ENCODE measurements around the gene KCTD19.
"Not testable (repeated sequence)": the region's sequence is repeated elsewhere in the genome, so short reads cannot be mapped to it uniquely, and the experiment has no call there.

Gene KCTD19

GRCh38 chr16:67326472-67327309 lies at the start of gene KCTD19, which contains the start of gene LRRC36:
Gene KCTD19, minus strand, starts transcription at chr16:67326741. Its CDS starts 34 bp downstream, at chr16:67326707.
Gene LRRC36, plus strand, starts transcription at chr16:67326815. Its CDS starts 48 bp downstream, at chr16:67326863.
- DNase-seq (ENCODE audit: low read depth in 2 of 2) = peak; percentile 5 to 53

DNA sequence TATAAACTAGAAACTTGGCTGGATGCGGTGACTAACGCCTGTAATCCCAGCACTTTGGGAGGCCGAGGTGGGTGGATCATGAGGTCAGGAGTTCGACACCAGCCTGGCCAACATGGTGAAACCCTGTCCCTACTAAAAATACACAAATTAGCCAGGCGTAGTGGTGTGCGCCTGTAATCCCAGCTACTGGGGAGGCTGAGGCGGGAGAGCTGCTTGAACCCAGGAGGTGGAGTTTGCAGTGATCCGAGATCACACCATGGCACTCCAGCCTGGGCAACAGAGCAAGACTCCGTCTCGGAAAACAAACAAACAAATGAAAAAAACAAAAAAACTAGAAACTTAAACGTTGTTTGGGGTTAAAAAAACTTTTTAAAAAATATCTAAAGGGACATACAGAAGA lies 49.5 kb upstream of the KCTD19 start:
- not testable (repeated sequence) for DNase-seq (ENCODE audit: low read depth in 2 of 2)

DNA sequence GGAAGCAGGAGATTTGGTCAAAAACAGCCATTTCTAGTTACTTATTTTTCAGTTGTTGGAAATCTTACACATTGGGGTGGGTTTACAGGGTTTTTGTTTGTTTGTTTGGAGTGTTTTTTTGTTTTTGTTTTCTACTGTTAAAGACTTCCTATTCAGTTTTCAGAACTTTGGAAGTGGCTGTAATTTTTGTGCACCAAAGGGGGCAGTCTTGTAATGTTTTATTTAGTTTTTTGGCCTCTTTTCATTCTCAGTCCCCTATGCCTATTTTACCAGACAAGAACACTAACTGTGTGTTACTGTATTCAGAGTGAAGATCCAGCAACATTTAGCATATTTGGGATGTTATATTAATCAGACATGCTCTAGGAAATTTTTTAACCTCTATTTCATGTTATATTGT lies 46.1 kb upstream of the KCTD19 start:
- DNase-seq (ENCODE audit: low read depth in 2 of 2) = no peak

DNA sequence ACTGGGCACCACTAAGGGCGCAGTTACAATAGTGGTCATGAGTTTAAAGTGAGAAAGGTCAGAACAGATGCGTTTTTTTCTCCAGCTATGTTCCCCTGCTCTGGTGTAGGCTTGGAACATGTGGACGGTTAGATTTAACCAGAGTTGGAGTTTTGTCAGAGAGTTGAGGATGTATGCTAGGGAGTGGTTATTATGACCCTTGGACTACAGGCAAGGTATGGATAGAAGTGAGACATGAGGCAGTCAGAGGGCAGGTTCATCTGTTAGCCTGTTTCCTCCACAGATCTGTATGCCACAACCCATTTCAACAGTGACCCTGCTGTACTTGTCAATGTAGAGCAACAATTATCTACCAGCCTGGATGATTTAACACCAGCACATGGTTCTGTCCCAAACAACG lies 44.1 kb upstream of the KCTD19 start:
- DNase-seq (ENCODE audit: low read depth in 2 of 2) = no peak

- no peak for DNase-seq (ENCODE audit: low read depth in 2 of 2)
Measured at GRCh38 chr16:67364600-67365235, 38.2 kb upstream of the KCTD19 start.

DNA sequence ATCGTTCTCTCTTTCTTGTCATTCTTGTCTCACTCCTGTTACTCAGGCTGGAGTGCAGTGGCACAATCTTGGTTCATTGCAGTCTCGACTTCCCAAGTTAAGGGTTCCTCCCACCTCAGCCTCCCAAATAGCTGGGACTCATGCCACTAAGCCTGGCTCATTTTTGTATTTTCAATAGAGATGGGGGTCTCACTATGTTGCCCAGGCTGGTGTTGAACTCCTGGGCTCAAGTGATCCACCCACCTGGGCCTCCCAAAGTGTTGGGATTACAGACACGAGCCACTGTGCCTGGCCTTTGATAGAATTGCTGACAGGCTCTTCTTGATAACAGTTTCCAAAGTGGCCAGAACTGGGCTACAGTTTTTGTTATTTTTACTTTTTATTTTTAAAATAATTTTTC lies 34.5 kb upstream of the KCTD19 start:
- DNase-seq (ENCODE audit: low read depth in 2 of 2) = no peak

DNA sequence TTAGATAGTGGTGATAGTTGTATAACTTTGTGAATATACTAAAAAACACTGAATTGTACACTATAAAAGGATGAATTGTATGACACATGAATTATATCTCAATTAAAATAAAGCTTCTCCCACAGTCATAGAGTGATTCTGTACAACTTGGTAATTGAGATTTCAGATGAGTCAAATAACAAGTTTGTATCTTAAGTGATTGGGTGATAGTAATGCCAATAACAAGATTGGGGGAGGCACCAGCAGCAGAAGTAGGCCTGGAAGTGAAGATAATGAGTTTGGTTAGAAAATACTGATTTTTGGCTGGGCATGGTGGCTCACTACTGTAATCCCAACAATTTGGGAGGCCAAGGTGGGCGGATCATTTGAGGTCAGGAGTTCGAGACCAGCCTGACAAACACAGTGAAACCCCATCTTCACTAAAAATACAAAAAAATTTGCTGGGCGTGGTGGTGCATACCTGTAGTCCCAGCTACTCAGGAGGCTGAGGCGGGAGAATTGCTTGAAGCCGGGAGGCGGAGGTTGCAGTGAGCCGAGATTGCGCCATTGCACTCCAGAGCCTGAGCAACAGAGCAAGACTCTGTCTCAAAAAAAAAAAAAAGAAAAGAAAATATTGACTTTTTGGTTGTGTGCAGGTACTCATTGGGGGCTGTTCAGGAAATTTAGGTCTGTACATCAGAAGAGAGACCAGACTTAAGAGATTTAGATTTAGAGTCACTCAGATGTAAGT lies 33.2 kb upstream of the KCTD19 start:
- not testable (repeated sequence) for DNase-seq (ENCODE audit: low read depth in 2 of 2)

DNA sequence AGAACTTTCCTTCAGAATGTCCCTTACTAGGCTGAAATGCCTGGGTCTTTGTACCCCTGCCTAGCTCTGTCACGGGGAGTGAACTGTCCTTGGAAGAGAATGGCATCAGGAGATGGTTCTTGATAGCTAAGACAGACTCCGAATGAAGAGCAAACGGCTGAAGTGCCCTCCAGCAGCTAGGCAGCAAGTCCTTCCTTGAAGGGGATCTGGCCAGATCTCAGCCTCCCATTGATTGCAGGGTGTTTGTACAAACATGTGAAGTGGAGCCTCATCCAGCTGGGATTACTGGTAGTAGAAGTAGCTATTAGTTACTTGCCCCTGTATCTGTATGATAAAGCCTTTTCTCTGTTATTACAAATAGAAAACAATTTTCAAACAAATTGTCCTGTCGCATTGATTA lies 31.0 kb upstream of the KCTD19 start:
- DNase-seq (ENCODE audit: low read depth in 2 of 2) = no peak

DNA sequence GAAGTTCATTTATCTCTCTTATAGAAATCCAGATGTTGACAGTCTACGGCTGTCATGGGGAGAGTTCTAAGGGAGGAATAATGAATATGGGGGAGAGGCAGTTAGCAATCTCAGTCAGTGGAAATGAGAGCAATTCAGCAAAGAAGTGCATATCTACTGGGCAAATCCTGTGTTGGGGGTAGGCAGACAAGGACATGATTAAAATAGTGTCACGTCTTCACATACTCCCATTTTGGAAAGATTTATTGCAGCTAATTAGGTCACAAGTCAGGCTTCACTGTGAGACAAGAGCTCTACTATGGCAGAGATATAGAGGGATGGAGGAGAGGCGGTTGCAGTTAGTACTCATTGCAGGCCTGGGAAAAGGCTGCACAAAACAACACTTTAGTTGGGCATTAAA lies 29.9 kb upstream of the KCTD19 start:
- DNase-seq (ENCODE audit: low read depth in 2 of 2) = no peak

DNA sequence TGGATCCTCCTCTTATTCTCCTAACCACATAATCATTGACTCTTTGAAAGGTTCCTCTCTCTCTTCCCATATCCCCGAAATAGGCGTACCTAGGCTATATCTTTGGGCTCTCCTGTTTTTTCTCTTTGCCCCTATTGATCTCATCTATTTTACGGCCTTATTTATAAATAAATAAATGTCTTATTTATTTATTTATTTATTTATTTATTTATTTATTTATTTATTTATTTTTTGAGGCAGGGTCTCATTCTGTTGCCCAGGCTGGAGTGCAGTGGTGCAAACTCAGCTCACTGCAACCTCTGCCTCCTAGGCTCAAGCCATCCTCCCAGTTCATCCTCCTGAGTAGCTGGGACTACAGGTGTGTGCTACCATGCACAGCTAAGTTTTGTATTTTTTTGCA lies 25.9 kb upstream of the KCTD19 start:
- not testable (repeated sequence) for DNase-seq (ENCODE audit: low read depth in 2 of 2)

GRCh38 chr16:67350324-67350723 lies 23.8 kb upstream of the KCTD19 start:
- DNase-seq (ENCODE audit: low read depth in 2 of 2) = no peak

- no peak for DNase-seq (ENCODE audit: low read depth in 2 of 2)
Measured at GRCh38 chr16:67349172-67349571, 22.6 kb upstream of the KCTD19 start.

- no peak for DNase-seq (ENCODE audit: low read depth in 2 of 2)
Measured at GRCh38 chr16:67346341-67346740, 19.8 kb upstream of the KCTD19 start.

GRCh38 chr16:67345401-67345800 lies 18.9 kb upstream of the KCTD19 start:
- no peak for DNase-seq (ENCODE audit: low read depth in 2 of 2)

GRCh38 chr16:67342616-67343015 lies 16.1 kb upstream of the KCTD19 start:
- DNase-seq (ENCODE audit: low read depth in 2 of 2) = no peak

DNA sequence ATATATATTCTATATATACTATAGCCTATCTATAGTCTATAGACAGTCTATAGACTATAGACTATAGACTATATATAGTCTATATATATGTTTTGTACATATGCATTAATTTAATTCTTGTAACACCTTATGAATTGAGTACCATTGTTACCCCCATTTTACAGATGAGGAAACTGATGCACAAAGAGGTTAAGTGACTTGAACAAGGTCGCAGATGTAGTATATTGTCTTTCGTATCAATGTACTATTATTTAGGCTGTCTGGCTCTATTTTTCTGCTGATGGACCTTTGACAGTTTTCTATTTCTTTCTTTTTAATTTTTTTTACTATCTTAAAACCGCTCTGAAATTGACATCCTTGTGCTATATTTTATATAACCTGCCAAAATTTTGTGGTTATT lies 14.7 kb upstream of the KCTD19 start:
- DNase-seq (ENCODE audit: low read depth in 2 of 2) = no peak

- no peak for DNase-seq (ENCODE audit: low read depth in 2 of 2)
Measured at GRCh38 chr16:67339453-67339852, 12.9 kb upstream of the KCTD19 start.

GRCh38 chr16:67336648-67337047 lies 10.1 kb upstream of the KCTD19 start:
- DNase-seq (ENCODE audit: low read depth in 2 of 2) = no peak

DNA sequence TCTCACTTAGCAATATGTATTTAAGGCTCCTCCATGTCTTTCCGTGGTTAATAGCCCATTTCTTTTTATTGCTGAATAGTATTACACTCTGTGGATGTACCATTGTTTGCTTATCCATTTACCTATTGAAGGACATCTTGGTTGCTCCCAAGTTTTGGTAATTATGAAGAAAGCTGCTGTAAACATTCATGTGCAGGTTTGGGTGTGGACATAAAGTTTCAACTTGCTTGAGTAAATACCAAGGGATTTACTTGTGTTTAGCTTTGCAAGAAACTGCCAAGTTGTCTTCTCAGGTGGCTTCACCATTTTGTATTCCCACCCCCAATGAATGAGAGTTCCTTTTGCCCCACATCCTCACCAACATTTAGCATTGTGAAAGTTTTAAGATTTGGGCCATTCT lies 9.6 kb upstream of the KCTD19 start:
- no peak for DNase-seq (ENCODE audit: low read depth in 2 of 2)

DNA sequence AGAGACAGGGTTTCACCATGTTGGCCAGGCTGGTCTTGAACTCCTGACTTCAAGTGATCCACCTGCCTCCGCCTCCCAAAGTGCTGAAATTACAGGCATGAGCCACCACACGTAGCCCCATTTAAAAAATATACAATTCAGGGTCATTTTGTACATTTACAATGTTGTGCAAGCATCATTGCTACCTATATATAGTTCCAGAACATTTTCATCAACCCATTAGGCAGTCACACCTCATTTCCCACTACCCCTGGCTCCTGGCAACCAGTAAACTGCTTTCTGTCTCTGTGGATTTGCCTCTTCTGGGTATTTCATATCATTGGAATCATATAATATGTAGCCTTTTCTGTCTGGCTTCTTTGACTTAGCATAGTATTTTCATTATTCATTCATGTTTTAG lies 6.8 kb upstream of the KCTD19 start:
- DNase-seq (ENCODE audit: low read depth in 2 of 2) = no peak

DNA sequence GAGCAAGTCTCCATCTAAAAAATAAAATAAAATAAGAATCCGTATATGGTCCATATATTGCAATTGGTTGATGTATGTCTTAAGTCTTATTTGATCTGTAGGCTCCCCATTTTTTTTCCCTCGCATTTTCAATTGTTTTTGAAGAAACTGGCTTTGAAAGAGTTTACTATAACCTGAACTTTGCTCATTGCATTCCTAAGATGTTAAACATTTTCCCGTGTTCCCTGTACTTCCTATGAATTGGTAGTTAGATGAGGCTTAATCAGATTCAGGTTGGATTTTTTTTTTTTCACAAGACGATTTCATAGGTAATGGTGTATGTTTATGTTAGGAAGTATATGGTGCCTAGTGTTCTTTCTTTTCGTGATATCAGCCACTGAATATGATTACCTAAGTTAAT lies 3.4 kb upstream of the KCTD19 start:
- DNase-seq (ENCODE audit: low read depth in 2 of 2) = no peak

- no peak for DNase-seq (ENCODE audit: low read depth in 2 of 2)
Measured at GRCh38 chr16:67327743-67328142, 1.2 kb upstream of the KCTD19 start.

DNA sequence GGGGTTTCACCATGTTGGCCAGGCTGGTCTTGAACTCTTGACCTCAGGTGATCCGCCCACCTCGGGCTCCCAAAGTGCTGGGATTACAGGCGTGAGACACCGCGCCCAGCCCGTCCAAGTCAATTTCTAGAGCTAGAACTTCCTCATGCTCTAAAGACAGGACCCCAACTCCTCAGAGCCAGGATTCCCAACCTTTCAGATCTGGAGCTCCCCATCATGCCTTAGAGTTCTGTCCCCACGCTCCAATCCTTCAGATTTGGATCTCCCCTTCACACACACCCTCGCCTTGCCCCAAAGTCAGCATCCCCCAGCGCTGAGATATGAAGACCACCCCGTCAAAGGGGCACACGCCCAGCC lies 448 bp downstream of the KCTD19 start:
- DNase-seq (ENCODE audit: low read depth in 2 of 2) = no peak
